ENCODE measurements around the gene SMIM10.
A peak's percentile ranks its signal among the peaks of the same experiment; 100 is the strongest.
"Not testable (repeated sequence)": the region's sequence is repeated elsewhere in the genome, so short reads cannot be mapped to it uniquely, and the experiment has no call there.

SMIM10 gene

DNA sequence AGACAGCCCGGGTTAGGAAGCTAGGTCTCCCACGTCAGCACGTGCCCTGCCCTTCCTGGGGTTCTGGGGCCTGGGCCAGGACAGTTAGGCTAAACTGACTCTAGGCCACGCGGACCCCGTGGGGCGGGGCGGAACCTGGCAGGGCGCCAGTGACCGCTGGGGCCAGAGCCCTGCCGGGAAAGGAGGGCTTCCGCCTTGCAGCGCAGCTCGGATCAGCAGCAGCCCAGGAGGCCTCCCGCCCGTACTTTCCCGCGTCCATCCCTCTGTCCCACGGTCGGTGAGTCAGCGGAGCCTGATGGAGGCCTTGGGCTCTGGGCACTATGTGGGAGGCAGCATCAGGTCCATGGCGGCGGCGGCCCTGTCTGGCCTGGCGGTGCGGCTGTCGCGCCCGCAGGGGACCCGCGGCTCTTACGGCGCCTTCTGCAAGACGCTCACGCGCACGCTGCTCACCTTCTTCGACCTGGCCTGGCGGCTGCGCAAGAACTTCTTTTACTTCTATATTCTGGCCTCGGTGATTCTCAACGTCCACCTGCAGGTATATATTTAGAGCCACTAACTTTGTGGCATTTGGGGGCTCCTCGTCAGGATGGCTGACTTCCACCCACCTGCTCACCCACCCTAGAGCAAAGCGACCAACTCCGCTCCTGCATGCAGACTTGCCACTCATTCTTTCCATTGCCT is at the start of gene SMIM10:
Gene SMIM10 (plus strand): TSS at position 191 of the 681 bp plus-strand sequence. CDS start 105 bp downstream, at position 296.
- peak; percentile 22 for DNase-seq

GRCh38 chrX:134946364-134946763 is 44.4 kb upstream of the SMIM10 start:
- not testable (repeated sequence) for DNase-seq

- no peak for DNase-seq
Measured at GRCh38 chrX:134948333-134949241, 42.2 kb upstream of the SMIM10 start.

GRCh38 chrX:134949271-134949670 is 41.5 kb upstream of the SMIM10 start:
- DNase-seq, result no peak

- DNase-seq, result no peak
Measured at GRCh38 chrX:134957836-134958235, 33.0 kb upstream of the SMIM10 start.

DNA sequence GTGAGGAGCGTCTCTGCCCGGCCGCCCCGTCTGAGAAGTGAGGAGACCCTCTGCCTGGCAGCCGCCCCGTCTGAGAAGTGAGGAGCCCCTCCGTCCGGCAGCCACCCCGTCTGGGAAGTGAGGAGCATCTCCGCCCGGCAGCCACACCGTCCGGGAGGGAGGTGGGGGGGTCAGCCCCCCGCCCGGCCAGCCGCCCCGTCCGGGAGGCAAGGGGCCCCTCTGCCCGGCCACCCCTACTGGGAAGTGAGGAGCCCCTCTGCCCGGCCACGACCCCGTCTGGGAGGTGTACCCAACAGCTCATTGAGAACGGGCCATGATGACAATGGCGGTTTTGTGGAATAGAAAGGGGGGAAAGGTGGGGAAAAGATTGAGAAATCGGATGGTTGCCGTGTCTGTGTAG is 30.4 kb upstream of the SMIM10 start:
- not testable (repeated sequence) for DNase-seq

- DNase-seq, result no peak
Measured at GRCh38 chrX:134963041-134963440, 27.8 kb upstream of the SMIM10 start.

- no peak for DNase-seq
Measured at GRCh38 chrX:134969726-134970125, 21.1 kb upstream of the SMIM10 start.

GRCh38 chrX:134971926-134972325 is 18.9 kb upstream of the SMIM10 start:
- no peak for DNase-seq

DNA sequence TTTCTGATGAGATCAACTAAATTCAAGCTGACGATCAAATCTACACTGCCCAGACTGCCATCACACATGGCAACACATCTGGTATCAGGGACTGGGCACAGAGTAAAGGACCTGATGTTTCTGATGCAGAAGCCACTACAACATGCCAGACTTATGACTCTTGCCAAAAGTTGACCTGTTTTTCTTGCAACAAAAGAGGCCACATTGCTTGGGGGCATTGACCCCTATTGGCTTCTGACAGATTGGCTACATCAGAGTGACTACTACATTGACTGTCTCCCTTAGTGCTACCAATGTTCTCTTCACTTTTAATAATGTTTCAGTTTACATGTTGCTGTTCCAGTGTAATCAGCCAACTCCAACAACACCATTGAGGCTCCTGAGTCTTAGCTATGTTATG is 15.3 kb upstream of the SMIM10 start:
- DNase-seq, result no peak

DNA sequence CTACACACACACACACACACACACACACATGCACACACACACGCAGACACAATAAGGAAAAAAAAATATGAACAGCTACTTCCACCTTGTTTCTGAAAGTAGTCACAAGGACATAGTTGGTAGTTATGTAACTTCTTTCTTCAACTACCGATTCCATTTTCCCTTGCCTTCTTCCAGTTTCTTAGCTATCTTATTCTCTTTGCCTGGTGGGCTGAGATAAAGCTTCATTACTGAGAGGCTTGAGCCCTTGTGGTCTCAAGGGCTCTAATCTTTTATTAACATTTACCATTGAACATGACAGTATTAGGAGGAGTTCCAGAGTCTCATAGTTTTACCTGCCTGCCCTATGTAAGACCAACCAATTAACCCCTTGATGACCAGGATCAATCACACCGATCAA is 8.9 kb upstream of the SMIM10 start:
- no peak for DNase-seq

GRCh38 chrX:134982748-134983147 is 8.0 kb upstream of the SMIM10 start:
- DNase-seq, result no peak

- no peak for DNase-seq
Measured at GRCh38 chrX:134985479-134985878, 5.3 kb upstream of the SMIM10 start.

GRCh38 chrX:134990475-134990800 is 353 bp upstream of the SMIM10 start:
- no peak for DNase-seq

DNA sequence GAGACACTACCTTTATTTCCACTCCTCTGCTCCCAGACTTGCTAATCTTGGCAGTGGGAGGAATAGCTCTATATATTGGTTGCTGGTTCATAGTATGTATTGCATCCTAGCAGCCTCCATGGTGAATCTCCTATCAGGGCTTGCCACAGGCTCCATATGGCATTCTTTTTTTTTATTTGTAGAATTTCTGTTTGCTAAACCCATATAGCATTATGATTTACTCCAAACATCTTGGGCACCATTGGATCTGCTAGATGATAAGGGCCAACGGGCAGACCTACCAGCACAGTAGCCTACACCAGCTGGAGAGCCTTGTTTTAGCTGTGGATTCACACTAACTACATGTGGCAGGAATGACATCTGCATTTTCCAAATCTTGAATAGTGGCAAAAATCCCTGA is 6.9 kb downstream of the SMIM10 start:
- DNase-seq, result no peak

- no peak for DNase-seq
Measured at GRCh38 chrX:134998246-134998645, 7.5 kb downstream of the SMIM10 start.

DNA sequence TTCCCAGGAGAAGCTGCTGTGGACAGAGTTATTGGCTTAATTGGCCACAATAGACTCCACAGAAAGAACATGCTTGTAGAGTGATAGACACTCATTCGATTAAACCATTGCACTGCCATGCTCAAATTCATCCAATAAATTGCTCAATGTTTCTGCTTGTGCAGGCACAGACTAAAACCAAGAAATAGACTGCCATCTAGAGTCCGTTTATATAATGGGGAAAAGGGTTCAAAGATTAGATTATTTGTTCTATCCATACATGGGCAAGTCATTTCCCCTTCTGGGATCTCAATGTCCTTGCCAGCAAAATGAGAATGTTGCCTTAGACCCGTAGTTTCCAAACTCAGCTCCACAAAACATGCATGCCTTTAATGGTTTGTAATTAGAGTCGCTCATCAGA is 8.7 kb downstream of the SMIM10 start:
- DNase-seq, result no peak

DNA sequence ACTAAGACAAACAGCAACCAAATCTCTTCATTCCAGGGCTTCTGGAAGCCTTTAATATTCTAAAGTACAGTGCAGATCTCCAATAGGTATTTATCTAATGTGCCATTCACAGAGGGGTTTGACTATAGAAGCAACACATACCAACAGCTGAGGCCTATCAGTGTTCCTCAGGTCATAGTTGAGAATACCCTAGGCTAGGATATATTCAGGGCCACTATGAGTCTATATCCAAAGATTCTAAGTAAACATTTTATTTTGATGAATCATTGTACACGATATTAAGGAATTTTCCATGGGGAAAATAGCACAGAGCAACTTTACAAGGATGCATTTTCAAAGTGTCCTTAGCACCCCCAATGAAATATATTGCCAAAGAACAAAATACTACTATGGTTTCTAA is 9.7 kb downstream of the SMIM10 start:
- no peak for DNase-seq

- peak; percentile 88 for DNase-seq
Measured at GRCh38 chrX:135003876-135004623, 13.3 kb downstream of the SMIM10 start.

DNA sequence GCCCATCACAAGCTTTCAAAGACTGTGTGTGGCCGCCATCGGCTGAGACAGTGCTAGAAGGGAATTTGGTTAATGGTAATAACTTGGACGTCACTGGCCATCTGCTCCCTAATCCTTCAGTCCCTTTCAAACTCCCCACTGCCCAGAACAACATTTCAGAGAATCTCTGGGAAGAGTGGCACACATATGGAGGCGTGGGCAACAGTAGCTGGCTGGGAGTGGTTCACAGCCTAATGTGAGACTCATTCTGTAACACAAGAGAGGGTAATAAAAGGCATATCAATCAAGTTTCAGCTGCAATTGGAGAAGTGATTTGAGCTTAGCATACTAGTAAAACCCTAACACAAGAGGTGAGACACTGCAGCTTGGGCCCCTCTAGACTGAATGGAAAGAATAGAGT is 15.4 kb downstream of the SMIM10 start:
- no peak for DNase-seq

GRCh38 chrX:135009057-135009610 is 18.3 kb downstream of the SMIM10 start:
- DNase-seq, result no peak

DNA sequence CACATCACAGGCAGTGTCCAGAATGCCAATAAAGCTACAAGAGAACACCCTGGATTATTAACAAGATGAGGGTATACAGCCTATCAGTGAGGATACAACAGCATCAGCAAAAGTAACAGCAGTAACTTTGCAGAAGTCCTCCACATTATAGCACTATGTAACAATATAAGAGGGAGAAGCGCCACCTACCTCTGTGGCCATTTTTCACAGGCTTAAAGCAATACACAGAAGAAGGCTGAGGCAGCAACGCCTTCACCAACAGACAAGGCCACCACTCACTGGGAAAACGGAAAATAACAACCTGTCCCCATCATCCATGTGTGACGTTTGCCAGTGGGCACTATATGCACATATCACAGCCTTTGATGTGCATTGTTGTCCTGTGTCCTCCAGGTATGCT is 19.0 kb downstream of the SMIM10 start:
- no peak for DNase-seq

DNA sequence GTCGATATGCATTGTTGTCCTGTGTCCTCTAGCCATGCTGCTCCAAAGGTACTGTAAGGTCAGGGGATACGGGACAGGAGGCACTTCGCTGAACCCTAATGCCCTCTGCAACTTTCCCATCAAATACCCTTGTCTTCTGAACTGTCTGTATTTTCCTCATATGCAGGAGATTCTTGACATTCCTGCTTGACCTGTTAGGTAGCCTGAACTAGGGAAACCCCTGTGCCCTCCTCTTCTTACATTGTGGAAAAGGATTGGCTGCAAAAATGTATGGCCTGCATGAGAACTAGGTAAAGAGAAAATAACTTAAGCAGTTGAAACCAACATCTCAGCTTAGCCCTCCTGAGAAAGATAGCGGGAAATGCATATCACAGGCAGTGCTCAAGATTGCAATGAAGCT is 20.1 kb downstream of the SMIM10 start:
- no peak for DNase-seq
